ENCODE data around the gene MAST2. TPM values are rescaled to one million over a fixed set of nuclear protein-coding genes. Genes with fewer than 3 reads are reported as not detected.
"Not testable (repeated sequence)": the region's sequence is repeated elsewhere in the genome, so short reads cannot be mapped to it uniquely, and the experiment has no call there.

MAST2 gene
- polyA plus RNA-seq, 1 experiment: 24.7 TPM

DNA sequence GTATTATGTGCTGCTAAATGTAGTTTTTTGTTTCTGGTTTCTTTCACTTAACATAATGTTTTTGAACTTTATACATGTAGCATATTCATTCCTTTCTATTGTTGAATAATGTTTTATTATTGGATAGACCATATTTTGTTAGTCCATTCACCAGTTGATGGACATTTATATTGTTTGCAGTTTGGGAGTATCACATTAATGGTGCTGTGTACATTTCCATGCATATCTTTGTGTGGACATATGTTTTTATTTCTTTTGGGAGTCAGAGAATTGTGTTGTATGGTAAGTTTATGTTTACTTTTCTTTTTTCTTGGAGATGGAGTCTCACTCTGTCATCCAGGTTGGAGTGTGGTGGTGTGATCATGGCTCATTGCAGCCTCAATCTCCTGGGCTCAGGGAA, 134.6 kb downstream of the MAST2 start:
- no peak overlapping the region for H3K27ac ChIP-seq (ENCODE audit: low read depth, low read length)
- CTCF ChIA-PET: no interaction called here
- DNase-seq (ENCODE audit: low read depth, low spot score): no peak
- POLR2A ChIA-PET: no interaction called here
- H3K27me3 ChIP-seq (ENCODE audit: control insufficient read depth, insufficient read depth, low read length): no peaks in the 10 kb centered on the region
- no peaks in the 10 kb centered on the region for H3K9me3 ChIP-seq (ENCODE audit: control insufficient read depth, insufficient read depth, low read length)
- H3K4me3 ChIP-seq (ENCODE audit: low read depth, low read length): no peak overlapping the region
- TF ChIP-seq, protein P1, sequence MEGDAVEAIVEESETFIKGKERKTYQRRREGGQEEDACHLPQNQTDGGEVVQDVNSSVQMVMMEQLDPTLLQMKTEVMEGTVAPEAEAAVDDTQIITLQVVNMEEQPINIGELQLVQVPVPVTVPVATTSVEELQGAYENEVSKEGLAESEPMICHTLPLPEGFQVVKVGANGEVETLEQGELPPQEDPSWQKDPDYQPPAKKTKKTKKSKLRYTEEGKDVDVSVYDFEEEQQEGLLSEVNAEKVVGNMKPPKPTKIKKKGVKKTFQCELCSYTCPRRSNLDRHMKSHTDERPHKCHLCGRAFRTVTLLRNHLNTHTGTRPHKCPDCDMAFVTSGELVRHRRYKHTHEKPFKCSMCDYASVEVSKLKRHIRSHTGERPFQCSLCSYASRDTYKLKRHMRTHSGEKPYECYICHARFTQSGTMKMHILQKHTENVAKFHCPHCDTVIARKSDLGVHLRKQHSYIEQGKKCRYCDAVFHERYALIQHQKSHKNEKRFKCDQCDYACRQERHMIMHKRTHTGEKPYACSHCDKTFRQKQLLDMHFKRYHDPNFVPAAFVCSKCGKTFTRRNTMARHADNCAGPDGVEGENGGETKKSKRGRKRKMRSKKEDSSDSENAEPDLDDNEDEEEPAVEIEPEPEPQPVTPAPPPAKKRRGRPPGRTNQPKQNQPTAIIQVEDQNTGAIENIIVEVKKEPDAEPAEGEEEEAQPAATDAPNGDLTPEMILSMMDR (IDR thresholded peaks at IDR 0.05; ENCODE audit: low read depth, low read length): no peak

DNA sequence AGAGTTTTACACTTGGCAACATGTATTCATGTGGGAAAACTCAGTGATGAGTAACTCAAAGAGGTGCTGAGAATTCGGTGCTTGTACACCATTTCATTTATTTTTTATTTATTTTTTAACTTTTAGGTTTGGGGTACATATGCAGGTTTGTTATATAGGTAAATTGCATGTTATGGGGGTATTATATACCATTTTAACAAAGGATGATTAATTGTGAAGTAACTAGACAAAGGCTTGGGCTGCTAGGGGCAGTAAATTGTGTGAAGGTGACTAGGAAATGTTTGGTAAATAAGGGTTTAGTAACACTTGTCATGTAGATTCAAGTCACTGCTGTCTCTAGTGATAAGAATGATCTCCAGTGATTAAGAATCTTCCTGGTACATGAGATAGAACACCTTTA, 139.0 kb downstream of the MAST2 start:
- DNase-seq (ENCODE audit: low read depth, low spot score): no peak
- TF ChIP-seq, protein P1 (IDR thresholded peaks at IDR 0.05; ENCODE audit: low read depth, low read length): no peak
- Histone ChIP-seq H3K4me3 (ENCODE audit: low read depth, low read length) (no peak overlapping the region), H3K9me3 (ENCODE audit: control insufficient read depth, insufficient read depth, low read length) (no peaks in the 10 kb centered on the region), H3K27me3 (ENCODE audit: control insufficient read depth, insufficient read depth, low read length) (no peaks in the 10 kb centered on the region), H3K27ac (ENCODE audit: low read depth, low read length) (no peak overlapping the region)
- ChIA-PET POLR2A (no interaction called here), CTCF (no interaction called here)

DNA sequence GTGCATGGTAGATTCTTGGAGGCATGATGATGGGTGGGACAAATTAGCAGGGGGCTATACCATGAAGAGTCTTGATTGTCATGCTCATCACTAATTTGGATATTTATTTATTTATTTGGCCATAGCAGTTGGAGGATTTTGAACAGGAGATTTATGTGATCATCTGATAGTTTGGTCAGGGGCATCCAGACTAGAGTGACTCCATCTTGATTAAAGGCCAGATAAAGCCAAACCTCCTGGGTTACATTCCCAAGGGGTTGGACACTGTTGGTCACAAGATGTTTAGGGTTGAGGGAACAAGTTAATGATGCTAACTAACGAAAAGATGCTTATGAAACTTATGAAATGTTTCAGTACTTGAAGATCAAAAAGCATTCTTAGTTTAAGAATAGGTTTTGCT, 139.8 kb downstream of the MAST2 start:
- H3K4me3 ChIP-seq (ENCODE audit: low read depth, low read length): no peak overlapping the region
- no peaks in the 10 kb centered on the region for H3K27me3 ChIP-seq (ENCODE audit: control insufficient read depth, insufficient read depth, low read length)
- no peak for DNase-seq (ENCODE audit: low read depth, low spot score)
- no peak overlapping the region for H3K27ac ChIP-seq (ENCODE audit: low read depth, low read length)
- H3K9me3 ChIP-seq (ENCODE audit: control insufficient read depth, insufficient read depth, low read length): 0 out of 2 replicates have a peak, but pooled peaks cover under 1% of the 10 kb centered on the region
- TF ChIP-seq, protein P1 (IDR thresholded peaks at IDR 0.05; ENCODE audit: low read depth, low read length): no peak
- CTCF ChIA-PET: no interaction called here
- POLR2A ChIA-PET: no interaction called here

DNA sequence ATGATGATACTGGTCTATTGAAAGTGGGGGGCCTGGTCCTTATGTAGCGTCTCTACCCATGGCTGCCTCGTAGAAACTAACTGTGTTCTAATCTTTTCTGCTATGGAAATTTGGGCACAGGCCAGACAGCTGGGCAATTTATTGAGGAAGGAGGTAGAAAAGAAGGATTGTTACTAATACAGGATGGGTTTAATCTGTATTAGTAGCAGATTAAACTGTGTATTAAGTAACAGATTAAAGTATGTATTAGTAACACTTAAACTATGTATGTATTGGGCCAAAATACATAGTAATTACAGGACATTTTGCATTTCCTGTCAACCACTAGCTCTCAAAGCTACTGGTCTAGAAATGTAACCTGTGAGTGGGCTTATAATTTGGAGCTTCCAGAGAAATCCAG, 142.0 kb downstream of the MAST2 start:
- TF ChIP-seq, protein P1 (IDR thresholded peaks at IDR 0.05; ENCODE audit: low read depth, low read length): no peak
- 0 out of 2 replicates have a peak, but pooled peaks cover 3% of the 10 kb centered on the region for H3K9me3 ChIP-seq (ENCODE audit: control insufficient read depth, insufficient read depth, low read length)
- ChIA-PET CTCF (no interaction called here), POLR2A (no interaction called here)
- no peak for DNase-seq (ENCODE audit: low read depth, low spot score)
- no peaks in the 10 kb centered on the region for H3K27me3 ChIP-seq (ENCODE audit: control insufficient read depth, insufficient read depth, low read length)
- H3K27ac ChIP-seq (ENCODE audit: low read depth, low read length): no peak overlapping the region
- no peak overlapping the region for H3K4me3 ChIP-seq (ENCODE audit: low read depth, low read length)

DNA sequence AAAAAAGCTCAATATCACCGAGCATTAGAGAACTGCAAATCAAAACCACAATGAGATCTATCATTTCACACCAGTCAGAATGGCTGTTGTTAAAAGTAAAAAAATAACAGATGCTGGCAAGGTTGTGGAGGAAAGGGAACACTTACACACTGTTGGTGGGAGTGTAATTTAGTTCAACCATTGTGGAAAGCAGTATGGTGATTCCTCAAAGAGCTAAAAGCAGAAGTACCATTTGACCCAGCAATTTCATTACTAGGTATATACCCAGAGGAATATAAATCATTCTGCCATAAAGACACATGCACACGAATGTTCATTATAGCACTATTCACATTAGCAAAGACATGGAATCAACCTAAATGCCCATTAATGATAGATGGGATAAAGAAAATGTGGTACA, 146.1 kb downstream of the MAST2 start:
- DNase-seq (ENCODE audit: low read depth, low spot score); CTCF ChIA-PET; POLR2A ChIA-PET; H3K27me3 ChIP-seq (ENCODE audit: control insufficient read depth, insufficient read depth, low read length); H3K27ac ChIP-seq (ENCODE audit: low read depth, low read length); H3K9me3 ChIP-seq (ENCODE audit: control insufficient read depth, insufficient read depth, low read length); H3K4me3 ChIP-seq (ENCODE audit: low read depth, low read length): not testable (repeated sequence)

DNA sequence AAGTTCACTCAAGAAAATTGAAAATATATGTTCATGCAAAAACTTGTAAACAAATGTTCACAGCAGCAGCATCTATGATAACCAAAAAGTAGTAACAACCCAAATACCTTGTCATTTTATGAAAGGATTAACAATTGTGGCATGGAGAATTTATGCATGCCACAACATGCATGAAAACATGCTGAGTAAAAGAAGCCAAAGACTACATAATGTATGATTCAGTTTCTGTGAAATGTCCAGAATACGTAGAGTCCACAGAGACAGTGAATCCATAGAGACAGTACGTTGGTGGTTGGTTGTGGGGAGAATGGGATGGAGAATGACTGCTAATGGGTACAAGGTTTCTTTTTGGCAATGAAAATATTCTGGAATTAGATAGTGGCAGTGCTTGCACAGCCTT, 148.7 kb downstream of the MAST2 start:
- 0 out of 2 replicates have a peak, but pooled peaks cover 3% of the 10 kb centered on the region for H3K9me3 ChIP-seq (ENCODE audit: control insufficient read depth, insufficient read depth, low read length)
- CTCF ChIA-PET: no interaction called here
- TF ChIP-seq, protein P1 (IDR thresholded peaks at IDR 0.05; ENCODE audit: low read depth, low read length): no peak
- no peak for DNase-seq (ENCODE audit: low read depth, low spot score)
- POLR2A ChIA-PET: no interaction called here
- H3K27me3 ChIP-seq (ENCODE audit: control insufficient read depth, insufficient read depth, low read length): no peaks in the 10 kb centered on the region
- no peak overlapping the region for H3K27ac ChIP-seq (ENCODE audit: low read depth, low read length)
- no peak overlapping the region for H3K4me3 ChIP-seq (ENCODE audit: low read depth, low read length)
